ENCODE measurements around the gene CNGA4.

- no peak for TF ChIP-seq CTCF (IDR thresholded peaks at IDR 0.05)
- no peak for TF ChIP-seq EZH2 (IDR thresholded peaks at IDR 0.05; ENCODE audit: borderline replicate concordance, insufficient read depth, low read depth, low read length, poor library complexity, severe bottlenecking)
Measured at GRCh38 chr11:6206456-6207180, 32.3 kb upstream of the CNGA4 start.

Measured in B cell (primary cell).